Epithelial cell of proximal tubule (primary cell): ENCODE data around the gene HIPK3. TPM values are rescaled to one million over a fixed set of nuclear protein-coding genes. Genes with fewer than 3 reads are reported as not detected.
"Not testable (repeated sequence)": the region's sequence is repeated elsewhere in the genome, so short reads cannot be mapped to it uniquely, and the experiment has no call there.

ENCODE experiments used
- DNase-seq: peaks from one replicate; pipeline ENCODE4 v3.0.0-alpha.2; 2011; ENCODE audit warnings: low read depth
- H3K4me3 ChIP-seq: 2 replicates; pipeline ENCODE4 v1.5.1; 2011; ENCODE audit warnings: low read depth, mild to moderate bottlenecking, low read length
- CTCF ChIP-seq: conservative IDR thresholded peaks from 2 replicates; pipeline ENCODE4 v1.5.1; 2012; ENCODE audit warnings: low read depth, mild to moderate bottlenecking, low read length
- total RNA-seq: library from RNA; depleted of rRNA; stranded (reverse); fragments of >200 nt; gene quantifications from 2 replicates; pipeline ENCODE4 v1.2.3, GENCODE V29; 2015

The HIPK3 gene
- total RNA-seq, 1 donor from 2014 or later = 26.9 TPM

GRCh38 chr11:33358150-33358831 is 101.1 kb downstream of the HIPK3 start:
- no peak overlapping the region for H3K4me3 ChIP-seq
- DNase-seq = no peak
- no peak for TF ChIP-seq CTCF

- TF ChIP-seq CTCF = no peak
- no peak overlapping the region for H3K4me3 ChIP-seq
- DNase-seq = no peak
These were observed 103.5 kb downstream of the HIPK3 start for GRCh38 chr11:33360642-33361041.

GRCh38 chr11:33362051-33362910 is 105.1 kb downstream of the HIPK3 start:
- H3K4me3 ChIP-seq = no peak overlapping the region
- TF ChIP-seq CTCF = peak; percentile 60
- DNase-seq = no peak

- DNase-seq = no peak
- TF ChIP-seq CTCF = no peak
- no peak overlapping the region for H3K4me3 ChIP-seq
These were observed 109.7 kb downstream of the HIPK3 start for GRCh38 chr11:33366918-33367317.

- not testable (repeated sequence) for H3K4me3 ChIP-seq, DNase-seq
These were observed 111.3 kb downstream of the HIPK3 start for GRCh38 chr11:33368475-33368874.

GRCh38 chr11:33368931-33369330 is 111.8 kb downstream of the HIPK3 start:
- TF ChIP-seq CTCF = no peak
- DNase-seq = no peak
- H3K4me3 ChIP-seq = no peak overlapping the region

GRCh38 chr11:33373636-33374035 is 116.5 kb downstream of the HIPK3 start:
- H3K4me3 ChIP-seq = no peak overlapping the region
- no peak for DNase-seq
- no peak for TF ChIP-seq CTCF
